HL-60 (cell line): Measurements from ENCODE around the gene CHRNA3.

ENCODE experiments used
- DNase-seq, 2 experiments: peaks; one replicate each; pipeline ENCODE4 v3.0.0-alpha.2; 2010 to 2020; ENCODE audit warnings: low read depth in 1 of 2, low spot score in 1 of 2
- H3K27ac ChIP-seq: fragments of 250-450 bp; sonication (Bioruptor Pico); replicated peaks from 2 replicates; pipeline ENCODE4 v1.5.1; 2020; ENCODE audit warnings: mild to moderate bottlenecking, moderate library complexity
- H3K27me3 ChIP-seq: fragments of 250-450 bp; sonication (Bioruptor Pico); 2 replicates; pipeline ENCODE4 v1.5.1; 2021; ENCODE audit warnings: mild to moderate bottlenecking, moderate library complexity; ENCODE audit not compliant: insufficient read depth, poor library complexity, severe bottlenecking
- H3K4me3 ChIP-seq: replicated peaks from 2 replicates; pipeline ENCODE4 v1.5.1; 2011; ENCODE audit warnings: mild to moderate bottlenecking, control low read depth, low read length; ENCODE audit not compliant: insufficient read depth
- CTCF ChIP-seq: IDR thresholded peaks from one replicate; pipeline ENCODE4 v1.5.1; 2011; ENCODE audit warnings: low read length, control low read depth, inconsistent platforms; ENCODE audit not compliant: insufficient read depth
- GABPA ChIP-seq: IDR thresholded peaks from 2 replicates; pipeline ENCODE4 v1.6.1; 2012; ENCODE audit warnings: low read depth
- POLR2AphosphoS5 ChIP-seq: IDR thresholded peaks from 2 replicates; pipeline ENCODE4 v1.6.1; 2012; ENCODE audit warnings: low read depth
- REST ChIP-seq: IDR thresholded peaks from 2 replicates; pipeline ENCODE4 v1.6.1; 2012; ENCODE audit warnings: low read depth; ENCODE audit not compliant: insufficient replicate concordance
- SPI1 ChIP-seq: IDR thresholded peaks from 2 replicates; pipeline ENCODE4 v1.6.1; 2012; ENCODE audit warnings: low read depth, mild to moderate bottlenecking, borderline replicate concordance
- long read RNA-seq: library from polyadenylated mRNA; unstranded; transcript quantifications from one replicate; pipeline ENCODE4 v2.0.0, GENCODE V29; 2020

CHRNA3 gene
- long read RNA-seq: 0 reads

GRCh38 chr15:78620527-78621421 lies at the start of gene CHRNA3:
Gene CHRNA3, minus strand, starts transcription at chr15:78620996. Its CDS starts 202 bp downstream, at chr15:78620794.
- Histone ChIP-seq H3K27me3 (peaks cover 36% of the 10 kb centered on the region), H3K4me3 (no peak within 1 kb of the TSS; the same call in 1 of the 2 replicates), H3K27ac (no peak within 1 kb of the TSS)
- TF ChIP-seq GABPA: no peak
- no peak for TF ChIP-seq CTCF
- no peak for TF ChIP-seq POLR2AphosphoS5
- TF ChIP-seq REST: no peak
- no peak for TF ChIP-seq SPI1
- DNase-seq: no peak

GRCh38 chr15:78668987-78669386 lies 48.2 kb upstream of the CHRNA3 start:
- no peak for DNase-seq
- Histone ChIP-seq H3K4me3 (no peak overlapping the region), H3K27ac (no peak overlapping the region), H3K27me3 (no peaks in the 10 kb centered on the region)
- TF ChIP-seq REST: no peak
- no peak for TF ChIP-seq POLR2AphosphoS5
- no peak for TF ChIP-seq CTCF
- TF ChIP-seq GABPA: no peak
- no peak for TF ChIP-seq SPI1

- no peaks in the 10 kb centered on the region for H3K27me3 ChIP-seq
- TF ChIP-seq CTCF: no peak
- no peak for TF ChIP-seq POLR2AphosphoS5
- no peak for TF ChIP-seq GABPA
- no peak for TF ChIP-seq REST
- TF ChIP-seq SPI1: no peak
These were observed 46.9 kb upstream of the CHRNA3 start for GRCh38 chr15:78667578-78668236.

More at GRCh38 chr15:78667578-78668236, 46.9 kb upstream of the CHRNA3 start:
- H3K4me3 ChIP-seq: no peak overlapping the region
- H3K27ac ChIP-seq: no peak overlapping the region
- no peak for DNase-seq
